ENCODE measurements around the gene MPP7. TPM values are rescaled to one million over a fixed set of nuclear protein-coding genes. Genes with fewer than 3 reads are reported as not detected.
A peak's percentile ranks its signal among the peaks of the same experiment; 100 is the strongest.

Gene MPP7
- total and polyA plus RNA-seq, 4 experiments from 2014 or later, result 17.7 to 28.1 (median 26.2) TPM

DNA sequence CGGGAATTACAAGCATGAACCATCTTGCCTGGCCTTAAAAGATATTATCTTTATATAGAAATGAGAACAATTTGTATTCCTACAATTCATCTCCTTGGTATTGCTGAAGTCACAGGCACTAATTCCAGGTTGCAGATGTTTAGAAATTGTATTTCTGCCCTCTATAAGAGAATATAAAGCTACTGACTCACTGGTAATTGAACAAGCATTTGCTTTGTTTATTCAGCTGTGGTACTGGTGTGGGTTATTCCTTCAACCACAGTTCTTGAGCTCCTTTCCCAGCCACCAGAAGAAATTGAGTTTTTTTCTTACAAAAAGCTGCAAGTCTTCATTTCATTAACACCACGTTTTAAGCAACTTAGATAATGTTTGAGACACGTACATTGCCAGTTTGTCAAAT is 29.0 kb upstream of the MPP7 start:
- no peaks in the 10 kb centered on the region for H3K36me3 ChIP-seq (ENCODE audit: insufficient read depth, low read length)
- H3K27ac Mint-ChIP-seq, result peak overlapping the region; percentile 96 to 100 (median 100)
- H3K27me3 Mint-ChIP-seq, result no peaks in the 10 kb centered on the region
- CTCF ChIA-PET (ENCODE audit: partially characterized antibody), result interaction anchor here (0.7 to 13.6 kb wide), 9 partner anchors 9 to 90 kb away, joined by 3 to 191 read pairs (median 3); partner anchors contain the start of gene MPP7
- H3K9me3 ChIP-seq (ENCODE audit: control insufficient read depth in 1 of 2, low read length in 2 of 2), result no peaks in the 10 kb centered on the region
- H3K4me1 ChIP-seq (ENCODE audit: insufficient read depth, low read length), result peaks cover 83% of the 10 kb centered on the region
- POLR2A ChIA-PET (ENCODE audit: partially characterized antibody), result interaction anchor here (1.0 to 15.3 kb wide), 7 partner anchors 9 to 589 kb away, joined by 3 to 420 read pairs (median 64); partner anchors contain the start of gene MPP7
- H3K4me3 ChIP-seq (ENCODE audit: low read length in 2 of 2), result peak overlapping the region; percentile 51 to 94
- peak overlapping the region; percentile 97 for H3K27ac ChIP-seq (ENCODE audit: low read depth, low read length)
- peaks cover 39 to 79% (median 57%) of the 10 kb centered on the region in 4 donors for H3K4me1 Mint-ChIP-seq
- intact Hi-C loops (cut with micrococcal nuclease), result loop anchor here (2.0 to 10.0 kb wide), 6 partner anchors 830 to 1887 kb away; partner anchors contain the start of genes MASTL, RAB18 and YME1L1
- peaks cover 6 to 26% of the 10 kb centered on the region in 2 donors for H3K36me3 Mint-ChIP-seq
- no peaks in the 10 kb centered on the region for H3K27me3 ChIP-seq (ENCODE audit: insufficient read depth, low read length)
- H3K4me3 Mint-ChIP-seq, result peak overlapping the region; percentile 84 to 98 (median 96)
- peaks cover 0 to 7% (median 0%) of the 10 kb centered on the region in 8 donors for H3K9me3 Mint-ChIP-seq
- DNase-seq, result peak; percentile 19 to 59 (median 24)

DNA sequence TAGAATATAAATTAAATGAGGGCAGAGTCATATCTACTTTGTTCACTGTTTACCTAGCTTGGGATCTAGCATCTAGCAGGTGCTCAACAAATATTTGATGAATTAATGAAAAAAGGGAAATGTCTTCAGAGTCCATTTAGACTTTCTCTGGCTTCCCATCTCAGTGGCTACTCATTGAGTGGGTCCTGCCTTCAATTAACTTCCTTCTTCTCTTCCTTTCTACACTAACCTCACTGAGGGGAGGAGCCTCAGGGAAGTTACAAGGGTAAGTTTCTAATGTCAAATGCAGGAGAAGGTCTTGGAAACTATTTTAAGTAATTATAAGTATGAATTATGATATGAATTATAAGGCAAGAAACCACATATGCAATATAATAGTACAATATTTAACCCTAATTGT is 28.2 kb upstream of the MPP7 start:
- Mint-ChIP-seq H3K27ac (peak overlapping the region; percentile 89 to 99 (median 93)), H3K4me1 (peaks cover 43 to 83% (median 59%) of the 10 kb centered on the region in 4 donors), H3K4me3 (peak overlapping the region; percentile 26 to 82 (median 72)), H3K9me3 (peaks cover 0 to 6% (median 0%) of the 10 kb centered on the region in 8 donors), H3K27me3 (no peaks in the 10 kb centered on the region), H3K36me3 (peaks cover 12 to 32% of the 10 kb centered on the region in 2 donors)
- Histone ChIP-seq H3K27me3 (ENCODE audit: insufficient read depth, low read length) (no peaks in the 10 kb centered on the region), H3K27ac (ENCODE audit: low read depth, low read length) (peak overlapping the region; percentile 48), H3K4me3 (ENCODE audit: low read length in 2 of 2) (peak overlapping the region in 1 of 2 donors; percentile 1), H3K4me1 (ENCODE audit: insufficient read depth, low read length) (peaks cover 83% of the 10 kb centered on the region), H3K36me3 (ENCODE audit: insufficient read depth, low read length) (no peaks in the 10 kb centered on the region), H3K9me3 (ENCODE audit: control insufficient read depth in 1 of 2, low read length in 2 of 2) (no peaks in the 10 kb centered on the region)
- ChIA-PET POLR2A (ENCODE audit: partially characterized antibody) (interaction anchor here (1.0 to 15.3 kb wide), 8 partner anchors 8 to 153 kb away, joined by 3 to 420 read pairs (median 35); partner anchors contain the start of gene MPP7), CTCF (ENCODE audit: partially characterized antibody) (interaction anchor here (1.2 to 13.6 kb wide), 6 partner anchors 9 to 88 kb away, joined by 3 to 191 read pairs (median 6); partner anchors contain the start of gene MPP7)
- DNase-seq, result peak in 1 of 5 donors; percentile 7
- intact Hi-C loops (cut with micrococcal nuclease), result loop anchor here (5.0 to 10.0 kb wide), 5 partner anchors 829 to 1886 kb away; partner anchors contain the start of genes MASTL, RAB18 and YME1L1

DNA sequence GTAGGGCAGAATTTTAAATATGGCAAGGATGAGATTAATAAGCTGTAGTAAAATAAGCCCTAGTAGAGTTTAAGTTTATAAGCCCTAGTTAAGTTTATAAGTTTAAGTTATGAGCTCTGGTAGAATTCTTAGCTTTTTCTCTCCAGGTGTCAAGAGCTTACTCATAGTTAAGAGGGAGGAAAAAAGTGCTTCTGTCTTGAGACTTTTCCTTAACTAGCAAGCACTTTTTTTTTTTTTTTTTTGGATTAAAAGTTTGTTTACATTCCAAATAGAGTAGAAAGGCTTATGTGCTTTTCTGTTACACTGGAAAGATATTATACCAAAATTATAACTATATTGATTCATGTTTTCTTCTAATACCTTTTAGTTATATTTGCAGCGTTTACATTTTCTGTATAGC is 25.5 kb upstream of the MPP7 start:
- peak overlapping the region in 3 of 7 donors; percentile 13 to 82 (median 27) for H3K27ac Mint-ChIP-seq
- POLR2A ChIA-PET (ENCODE audit: partially characterized antibody), result interaction anchor here (0.7 to 15.3 kb wide), 4 partner anchors 27 to 352 kb away, joined by 3 to 420 read pairs (median 170); partner anchors contain the start of gene MPP7
- Histone ChIP-seq H3K36me3 (ENCODE audit: insufficient read depth, low read length) (no peaks in the 10 kb centered on the region), H3K27me3 (ENCODE audit: insufficient read depth, low read length) (no peaks in the 10 kb centered on the region), H3K27ac (ENCODE audit: low read depth, low read length) (no peak overlapping the region), H3K9me3 (ENCODE audit: control insufficient read depth in 1 of 2, low read length in 2 of 2) (no peaks in the 10 kb centered on the region), H3K4me3 (ENCODE audit: low read length in 2 of 2) (no peak overlapping the region), H3K4me1 (ENCODE audit: insufficient read depth, low read length) (peaks cover 71% of the 10 kb centered on the region)
- intact Hi-C loops (cut with micrococcal nuclease), result no loop called here
- peaks cover 49 to 81% (median 61%) of the 10 kb centered on the region in 4 donors for H3K4me1 Mint-ChIP-seq
- peak overlapping the region in 2 of 8 donors; percentile 31 to 43 for H3K4me3 Mint-ChIP-seq
- peaks cover 27 to 38% of the 10 kb centered on the region in 2 donors for H3K36me3 Mint-ChIP-seq
- H3K9me3 Mint-ChIP-seq, result no peaks in the 10 kb centered on the region
- H3K27me3 Mint-ChIP-seq, result no peaks in the 10 kb centered on the region
- CTCF ChIA-PET (ENCODE audit: partially characterized antibody), result interaction anchor here (1.1 to 13.6 kb wide), 7 partner anchors 16 to 68 kb away, joined by 3 to 191 read pairs (median 4); partner anchors contain the start of gene MPP7
- DNase-seq, result no peak

DNA sequence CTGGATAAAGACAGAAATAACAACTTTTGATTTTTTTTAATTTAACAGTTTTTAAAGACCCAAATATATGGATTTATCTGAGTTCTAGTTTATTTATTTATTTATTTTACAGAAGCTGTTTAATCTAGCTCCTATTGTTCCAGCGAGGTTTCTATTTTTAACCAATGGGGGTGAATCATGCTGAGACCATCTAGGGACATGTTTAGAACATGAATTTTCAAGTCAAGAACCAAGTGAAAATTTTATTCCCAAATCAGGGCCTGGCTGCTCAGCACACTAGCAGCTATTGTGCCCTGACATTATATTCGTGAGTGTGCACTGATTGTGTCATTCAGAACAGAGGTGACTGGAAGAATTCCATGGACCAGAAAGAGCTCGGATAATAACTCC is 24.6 kb upstream of the MPP7 start:
- H3K36me3 ChIP-seq (ENCODE audit: insufficient read depth, low read length), result no peaks in the 10 kb centered on the region
- no peaks in the 10 kb centered on the region for H3K27me3 ChIP-seq (ENCODE audit: insufficient read depth, low read length)
- Mint-ChIP-seq H3K27me3 (no peaks in the 10 kb centered on the region), H3K9me3 (no peaks in the 10 kb centered on the region), H3K27ac (peak overlapping the region in 3 of 7 donors; percentile 47 to 82 (median 73)), H3K4me1 (peaks cover 51 to 79% (median 62%) of the 10 kb centered on the region in 4 donors), H3K4me3 (peak overlapping the region in 5 of 8 donors; percentile 3 to 41 (median 10)), H3K36me3 (peaks cover 30 to 41% of the 10 kb centered on the region in 2 donors)
- no peak overlapping the region for H3K4me3 ChIP-seq (ENCODE audit: low read length in 2 of 2)
- POLR2A ChIA-PET (ENCODE audit: partially characterized antibody), result interaction anchor here (1.0 to 15.3 kb wide), 4 partner anchors 10 to 40 kb away, joined by 3 to 420 read pairs (median 170); partner anchors contain the start of gene MPP7
- no peak for DNase-seq
- CTCF ChIA-PET (ENCODE audit: partially characterized antibody), result interaction anchor here (0.7 to 13.6 kb wide), 12 partner anchors 7 to 1875 kb away, joined by 3 to 191 read pairs (median 4); partner anchors contain the start of gene MPP7
- intact Hi-C loops (cut with micrococcal nuclease), result no loop called here
- H3K27ac ChIP-seq (ENCODE audit: low read depth, low read length), result no peak overlapping the region
- peaks cover 67% of the 10 kb centered on the region for H3K4me1 ChIP-seq (ENCODE audit: insufficient read depth, low read length)
- no peaks in the 10 kb centered on the region for H3K9me3 ChIP-seq (ENCODE audit: control insufficient read depth in 1 of 2, low read length in 2 of 2)

DNA sequence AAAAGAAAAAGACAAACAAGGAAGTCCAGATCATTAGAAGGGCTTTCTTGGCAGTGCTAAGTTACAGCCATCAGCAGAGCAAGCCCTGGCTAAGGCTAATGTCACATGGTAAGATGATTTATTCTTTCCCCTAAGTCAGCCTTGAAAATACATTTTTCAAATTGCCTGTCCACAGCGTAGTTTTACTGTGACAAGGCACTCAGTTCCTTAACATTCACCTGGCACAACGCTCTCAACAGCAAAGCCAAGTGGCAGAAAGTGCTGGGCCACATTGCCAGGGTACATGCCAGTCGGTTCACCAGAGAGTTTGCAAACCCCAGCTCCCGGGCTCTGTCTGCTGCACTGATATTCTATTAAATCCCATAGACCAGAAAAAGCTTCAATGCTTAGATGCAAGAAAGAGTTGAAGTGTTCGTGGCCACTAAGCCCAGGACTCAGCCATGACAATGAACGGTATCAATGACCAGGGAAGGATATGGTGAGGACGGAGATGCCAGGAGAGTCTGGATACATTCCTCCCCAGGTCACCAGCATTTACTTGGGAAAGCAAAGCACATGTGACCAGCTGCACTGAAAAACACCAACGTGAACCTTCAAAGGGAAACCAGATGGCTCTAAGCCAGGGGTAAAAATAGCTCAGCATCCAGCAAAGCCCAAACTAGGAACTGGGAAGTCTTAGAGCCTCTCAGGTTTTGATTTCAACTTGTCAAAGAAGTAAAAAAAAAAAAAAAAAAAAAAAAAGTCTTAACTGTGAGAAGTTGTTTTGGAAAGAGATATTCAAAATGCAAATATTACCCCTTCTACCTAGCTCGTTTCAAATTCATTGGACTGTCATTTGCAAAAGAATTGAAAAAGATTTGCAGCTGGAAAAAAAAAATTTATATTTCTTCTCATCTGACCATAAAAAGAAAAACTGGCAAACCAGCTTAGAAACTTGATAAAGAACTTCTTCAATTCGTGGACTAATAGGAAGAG is 23.9 kb upstream of the MPP7 start:
- ChIA-PET CTCF (ENCODE audit: partially characterized antibody) (interaction anchor here (0.7 to 13.6 kb wide), 13 partner anchors 8 to 1874 kb away, joined by 3 to 191 read pairs (median 4); partner anchors contain the start of gene MPP7), POLR2A (ENCODE audit: partially characterized antibody) (interaction anchor here (1.0 to 15.3 kb wide), 6 partner anchors 7 to 41 kb away, joined by 3 to 420 read pairs (median 34); partner anchors contain the start of gene MPP7)
- H3K4me1 Mint-ChIP-seq, result peaks cover 51 to 79% (median 61%) of the 10 kb centered on the region in 4 donors
- H3K36me3 Mint-ChIP-seq, result peaks cover 36 to 41% of the 10 kb centered on the region in 2 donors
- no peak for DNase-seq
- no peak overlapping the region for H3K4me3 ChIP-seq (ENCODE audit: low read length in 2 of 2)
- peak overlapping the region in 4 of 7 donors; percentile 10 to 88 (median 46) for H3K27ac Mint-ChIP-seq
- H3K4me3 Mint-ChIP-seq, result peak overlapping the region; percentile 25 to 76 (median 52)
- H3K9me3 ChIP-seq (ENCODE audit: control insufficient read depth in 1 of 2, low read length in 2 of 2), result no peaks in the 10 kb centered on the region
- H3K4me1 ChIP-seq (ENCODE audit: insufficient read depth, low read length), result peaks cover 62% of the 10 kb centered on the region
- no peak overlapping the region for H3K27ac ChIP-seq (ENCODE audit: low read depth, low read length)
- no peaks in the 10 kb centered on the region for H3K9me3 Mint-ChIP-seq
- no peaks in the 10 kb centered on the region for H3K27me3 ChIP-seq (ENCODE audit: insufficient read depth, low read length)
- H3K36me3 ChIP-seq (ENCODE audit: insufficient read depth, low read length), result no peaks in the 10 kb centered on the region
- intact Hi-C loops (cut with micrococcal nuclease), result no loop called here
- no peaks in the 10 kb centered on the region for H3K27me3 Mint-ChIP-seq

DNA sequence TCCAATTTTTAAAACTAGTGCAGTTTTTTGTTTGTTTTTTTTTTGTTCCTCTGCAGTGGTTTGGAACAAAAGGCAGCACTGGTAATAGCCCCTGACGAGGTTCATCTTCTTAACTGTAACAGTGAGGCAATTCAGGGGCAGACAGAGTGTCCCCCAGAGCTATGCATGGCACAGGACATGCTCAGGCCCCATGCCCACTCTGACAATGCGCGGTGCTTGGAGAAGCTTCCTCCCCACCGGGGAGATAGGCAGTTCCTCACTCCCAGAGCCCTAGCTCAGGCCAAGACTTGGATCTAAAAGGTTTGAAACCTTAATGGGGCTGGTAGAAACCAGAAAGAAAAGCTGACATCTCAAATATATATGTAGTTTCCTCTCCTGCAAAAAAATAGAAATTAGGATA is 17.9 kb upstream of the MPP7 start:
- Mint-ChIP-seq H3K27me3 (no peaks in the 10 kb centered on the region), H3K4me3 (no peak overlapping the region), H3K9me3 (no peaks in the 10 kb centered on the region), H3K27ac (peak overlapping the region in 1 of 7 donors; percentile 71), H3K36me3 (peaks cover 59 to 62% of the 10 kb centered on the region in 2 donors), H3K4me1 (peaks cover 27 to 53% (median 38%) of the 10 kb centered on the region in 4 donors)
- Histone ChIP-seq H3K36me3 (ENCODE audit: insufficient read depth, low read length) (peaks cover 4% of the 10 kb centered on the region), H3K4me1 (ENCODE audit: insufficient read depth, low read length) (peaks cover 4% of the 10 kb centered on the region), H3K27me3 (ENCODE audit: insufficient read depth, low read length) (no peaks in the 10 kb centered on the region), H3K9me3 (ENCODE audit: control insufficient read depth in 1 of 2, low read length in 2 of 2) (no peaks in the 10 kb centered on the region), H3K27ac (ENCODE audit: low read depth, low read length) (no peak overlapping the region), H3K4me3 (ENCODE audit: low read length in 2 of 2) (no peak overlapping the region)
- CTCF ChIA-PET (ENCODE audit: partially characterized antibody), result interaction anchor here (0.9 to 2.3 kb wide), 6 partner anchors 8 to 60 kb away, joined by 3 to 9 read pairs (median 4); no protein-coding TSS in a partner anchor
- no peak for DNase-seq
- POLR2A ChIA-PET (ENCODE audit: partially characterized antibody), result interaction anchor here (0.7 to 7.7 kb wide), 4 partner anchors 9 to 1327 kb away, joined by 3 to 64 read pairs (median 5); partner anchors contain the start of gene MPP7
- intact Hi-C loops (cut with micrococcal nuclease), result no loop called here

Data from CD4-positive, alpha-beta memory T cell (primary cell).